ENCODE measurements around the gene OBP2B.
"Not testable (repeated sequence)": the region's sequence is repeated elsewhere in the genome, so short reads cannot be mapped to it uniquely, and the experiment has no call there.

Gene OBP2B

DNA sequence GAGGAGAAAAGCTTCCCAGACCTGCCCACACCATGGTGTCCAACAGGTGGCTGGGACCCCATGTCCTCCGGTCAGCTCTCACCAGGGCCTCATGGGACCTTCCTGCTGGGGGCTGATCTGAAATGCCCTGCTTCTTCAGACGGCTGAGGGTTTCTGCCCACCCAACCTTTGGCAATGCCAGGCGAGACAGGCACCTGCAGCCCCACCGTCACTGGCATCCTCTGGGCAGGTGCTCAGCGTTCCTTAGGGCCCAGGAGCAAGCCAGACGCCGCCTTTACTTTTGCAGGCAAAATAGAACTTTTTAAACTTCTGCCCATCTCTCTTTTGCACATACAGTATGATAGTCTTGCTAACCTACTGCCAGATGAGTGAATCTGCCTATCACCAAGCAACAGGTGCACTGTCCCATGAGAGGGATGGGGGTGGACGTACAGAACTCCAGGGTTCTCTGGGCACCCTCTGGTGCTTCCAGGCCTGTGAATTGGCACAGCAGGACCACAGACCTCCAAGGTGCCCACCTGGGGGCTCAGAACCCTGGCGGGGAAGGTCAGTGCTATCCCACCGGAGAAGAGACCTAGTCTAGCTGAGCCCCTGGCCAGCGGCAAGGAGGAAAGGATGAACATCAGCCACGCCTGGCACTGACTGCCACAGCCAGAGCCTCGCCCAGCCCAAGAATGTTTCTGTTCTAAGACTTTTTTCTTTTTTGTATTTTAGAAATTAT lies 7.5 kb downstream of the OBP2B start:
- no peak for DNase-seq (ENCODE audit: low read depth)

DNA sequence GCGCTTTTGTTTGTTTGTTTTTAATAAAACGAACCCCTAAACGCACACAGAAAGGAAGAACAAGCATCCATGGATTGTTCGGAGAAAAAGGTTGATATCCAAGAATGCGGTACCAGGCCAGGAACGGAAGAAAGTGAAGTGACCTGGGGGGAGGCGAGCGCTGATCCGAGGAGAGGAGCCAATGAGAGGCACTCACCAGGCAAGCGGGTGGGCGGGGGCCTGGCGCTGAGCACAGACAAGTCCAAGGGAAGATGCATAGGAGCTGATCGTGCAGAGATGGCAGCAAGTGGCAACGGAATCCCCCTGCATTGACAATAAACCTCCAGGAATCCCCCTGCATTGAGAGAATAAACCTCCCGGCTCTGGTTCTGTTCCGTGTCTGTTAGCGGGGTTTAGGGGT lies 8.4 kb downstream of the OBP2B start:
- DNase-seq (ENCODE audit: low read depth), result no peak

DNA sequence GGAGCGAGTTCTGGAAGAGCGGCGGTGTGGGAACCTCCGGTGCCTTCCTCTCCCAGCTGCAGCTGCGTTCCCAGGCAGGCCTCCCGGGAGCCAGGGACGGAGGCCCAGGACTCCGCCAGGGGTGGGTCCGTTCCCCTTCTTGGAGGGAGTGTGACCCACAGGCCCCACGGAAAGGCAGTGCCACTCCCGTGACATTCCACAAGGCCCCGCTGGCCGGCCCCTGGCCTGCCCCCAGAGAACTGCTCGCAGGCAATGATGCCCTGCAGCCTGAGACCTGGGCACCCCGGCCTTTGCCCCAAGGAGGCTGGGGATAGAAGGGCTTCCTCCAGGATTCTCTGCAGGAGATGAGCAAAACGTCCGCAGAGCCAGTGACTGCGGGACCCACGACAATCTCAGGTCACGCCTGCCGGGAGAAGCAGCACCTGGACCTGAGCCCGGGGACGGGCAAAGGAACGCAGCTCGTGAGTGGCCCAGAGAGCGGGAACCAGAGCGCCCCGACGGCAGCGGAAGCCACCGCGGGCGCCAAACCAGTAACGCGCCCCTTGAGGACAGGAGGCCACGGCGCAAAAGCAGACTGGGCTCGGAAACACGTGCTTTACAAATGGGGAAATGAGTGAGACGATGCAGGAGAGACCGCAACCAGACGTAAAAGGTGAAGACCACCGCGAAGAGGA lies 9.3 kb downstream of the OBP2B start:
- DNase-seq (ENCODE audit: low read depth), result no peak

DNA sequence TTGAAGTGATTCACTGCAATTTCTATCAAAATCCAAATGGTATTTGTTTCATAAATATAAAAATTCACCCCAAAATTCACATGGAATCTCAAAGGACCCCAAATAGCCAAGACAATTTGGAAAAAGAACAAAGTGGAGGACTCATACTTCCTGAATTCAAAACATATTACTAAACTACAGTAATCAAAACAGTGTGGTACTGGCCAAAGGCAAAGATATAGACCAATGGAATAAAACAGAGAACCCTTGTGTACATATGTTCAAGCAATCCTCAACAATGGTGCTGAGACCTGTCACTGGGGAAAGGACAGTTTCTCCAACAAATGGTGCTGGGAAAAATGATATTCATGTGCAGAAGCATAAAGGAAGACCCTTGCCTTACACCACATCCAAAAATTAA lies 14.0 kb downstream of the OBP2B start:
- no peak for DNase-seq (ENCODE audit: low read depth)

DNA sequence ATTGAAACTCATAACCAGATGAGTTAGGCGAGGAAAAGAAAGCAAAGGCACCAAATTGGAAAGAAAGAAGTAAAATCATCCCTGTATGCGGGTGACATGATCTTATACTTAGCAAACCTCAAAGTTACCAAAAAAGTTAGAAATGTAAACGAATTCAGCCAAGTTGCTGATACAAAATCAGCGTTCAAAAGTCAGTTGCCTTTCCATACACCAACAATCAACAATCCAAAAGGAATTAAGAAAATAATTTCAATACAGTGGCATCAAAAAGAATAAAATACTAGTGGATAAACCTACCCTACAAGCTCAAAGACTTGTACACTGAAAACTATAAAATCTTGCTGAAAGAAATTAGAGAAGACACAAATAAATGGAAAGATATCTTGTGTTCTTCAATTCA lies 14.5 kb downstream of the OBP2B start:
- DNase-seq (ENCODE audit: low read depth), result no peak

DNA sequence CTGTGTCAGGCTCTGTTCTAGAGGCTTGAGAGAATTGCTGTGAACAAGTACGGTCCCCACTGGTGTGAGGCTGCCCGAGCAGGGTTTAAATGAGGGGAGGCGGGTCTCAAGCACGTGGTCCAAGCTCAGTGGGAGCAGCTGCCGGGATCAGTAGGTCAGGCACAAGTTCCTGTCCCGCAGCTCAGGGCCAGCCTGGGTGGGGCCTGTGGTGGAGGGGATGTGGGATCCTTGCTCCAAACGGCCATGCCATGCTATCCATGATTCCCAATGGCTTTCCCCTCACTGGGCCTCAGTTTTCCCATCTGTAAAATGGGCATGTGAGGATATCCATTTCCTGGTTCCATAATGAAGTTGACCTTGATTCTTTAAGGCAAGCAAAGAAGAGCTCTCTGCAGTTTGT lies 17.1 kb downstream of the OBP2B start:
- no peak for DNase-seq (ENCODE audit: low read depth)

DNA sequence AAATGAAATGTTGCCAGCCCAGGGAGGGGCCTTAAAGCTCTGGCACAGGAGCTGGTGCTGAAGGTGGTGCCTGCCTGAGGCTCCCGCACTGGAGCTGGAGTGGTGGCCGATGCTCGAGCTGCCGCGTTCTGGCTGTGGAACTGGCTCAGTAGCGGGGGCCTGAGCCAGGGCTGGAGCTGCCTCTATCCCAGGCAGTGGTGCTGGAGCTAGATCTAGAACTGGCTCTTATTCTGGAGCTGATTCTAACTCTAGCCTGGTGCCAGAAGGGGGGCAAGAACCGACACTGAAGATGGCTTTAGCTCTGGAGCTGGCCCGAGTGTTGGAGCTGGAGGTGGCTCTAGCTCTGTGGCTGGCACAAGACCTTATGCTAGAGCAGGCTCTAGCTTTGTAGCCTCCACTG lies 19.2 kb downstream of the OBP2B start:
- no peak for DNase-seq (ENCODE audit: low read depth)

DNA sequence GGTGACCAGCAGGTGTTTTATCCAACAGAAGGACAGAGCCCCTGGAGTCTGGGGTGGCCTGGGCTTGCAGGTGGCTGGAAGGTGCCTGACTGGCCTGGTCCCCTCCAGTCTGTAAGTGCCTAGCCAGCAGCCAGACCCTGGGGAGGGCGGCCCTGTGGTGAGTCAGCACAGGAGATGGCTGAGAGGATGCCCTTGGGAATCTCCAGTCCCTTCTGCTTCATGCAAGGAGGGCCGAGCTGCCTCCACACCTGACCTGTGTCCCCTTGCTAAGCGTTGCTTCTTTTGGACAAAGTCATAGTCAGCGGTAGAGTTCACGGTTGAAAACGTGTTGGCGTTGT lies 20.2 kb downstream of the OBP2B start:
- no peak for DNase-seq (ENCODE audit: low read depth)

DNA sequence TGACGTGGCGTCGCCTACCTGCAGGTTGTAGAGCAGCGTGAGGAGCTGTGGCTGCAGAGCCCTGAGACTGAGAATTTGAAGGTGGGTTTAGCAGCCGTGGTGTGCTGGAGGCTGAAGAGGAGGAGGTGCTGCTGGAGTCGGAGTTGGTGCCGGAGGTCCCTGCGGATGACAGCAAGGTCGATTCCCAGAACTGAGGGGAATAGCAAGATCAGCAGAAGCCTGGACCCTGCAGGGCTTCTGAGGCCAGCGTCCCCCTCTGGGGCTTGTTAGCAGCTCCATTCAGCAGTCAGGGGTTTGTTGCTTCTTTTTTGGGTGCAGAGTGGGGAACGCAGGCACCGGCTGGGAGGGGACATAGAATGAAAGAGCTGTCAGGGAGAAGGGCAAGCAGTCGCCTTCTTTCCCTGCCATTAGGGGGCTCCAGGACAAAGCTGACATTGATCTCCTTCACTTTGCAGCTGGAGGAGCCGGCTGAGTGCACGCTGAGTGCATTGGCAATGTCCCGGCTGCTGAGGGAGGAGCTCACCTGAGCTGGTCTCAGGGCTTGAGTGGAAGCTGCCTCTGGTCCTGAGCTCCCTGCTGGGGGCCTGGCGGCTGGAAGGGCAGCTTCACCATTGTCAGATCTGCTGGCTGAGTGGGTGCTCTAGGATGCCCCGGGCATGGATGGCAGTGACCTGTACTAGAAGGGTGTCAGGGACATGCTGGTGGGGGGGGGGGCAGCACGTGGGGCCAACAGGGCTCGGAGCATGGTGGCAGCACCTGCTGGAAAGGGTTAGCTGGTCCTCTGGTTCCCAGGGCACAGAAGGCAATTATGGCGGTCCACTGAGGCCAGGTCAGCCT lies 20.8 kb downstream of the OBP2B start:
- DNase-seq (ENCODE audit: low read depth), result no peak

DNA sequence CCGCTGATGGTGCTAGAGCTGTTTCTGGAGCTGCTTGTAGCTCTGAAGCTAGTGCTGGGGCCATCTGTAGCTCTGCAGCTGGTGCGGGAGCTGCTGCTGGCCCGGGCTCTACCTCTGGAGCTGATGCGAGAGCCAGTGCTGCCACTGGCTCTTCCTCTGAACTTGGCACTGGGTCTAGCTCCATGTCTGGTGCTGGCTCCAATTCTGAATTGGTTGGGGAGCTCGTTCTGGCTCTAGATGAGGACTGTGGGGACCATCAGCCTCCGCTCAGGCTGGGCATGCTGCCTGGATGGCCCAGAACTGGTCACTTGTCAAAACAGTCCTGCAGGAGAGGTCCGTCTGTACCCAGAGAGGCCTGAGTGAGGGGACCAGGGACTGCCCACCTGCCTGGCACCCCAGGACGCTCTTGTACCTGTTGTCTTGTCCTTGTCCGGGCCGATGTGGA lies 21.5 kb downstream of the OBP2B start:
- no peak for DNase-seq (ENCODE audit: low read depth)

DNA sequence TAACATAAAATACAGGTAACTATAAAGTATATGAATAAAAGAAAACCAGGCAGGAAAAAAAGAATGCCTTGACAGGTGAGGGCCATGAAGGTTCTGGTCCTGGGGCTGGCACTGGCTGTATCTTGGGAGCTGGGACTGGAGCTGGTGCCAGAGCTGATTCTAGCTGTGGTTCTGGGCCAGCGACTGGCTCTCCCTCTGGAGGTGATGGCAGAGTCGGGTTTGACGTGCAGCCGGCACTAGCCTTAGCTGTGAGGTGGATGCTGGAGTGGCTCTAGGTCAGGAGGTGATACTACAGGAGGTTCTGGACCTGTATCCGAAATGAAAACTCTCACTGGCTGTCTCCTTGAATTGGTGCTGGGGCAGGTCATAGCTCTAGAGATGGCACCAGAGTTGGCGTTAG lies 22.3 kb downstream of the OBP2B start:
- DNase-seq (ENCODE audit: low read depth), result no peak

DNA sequence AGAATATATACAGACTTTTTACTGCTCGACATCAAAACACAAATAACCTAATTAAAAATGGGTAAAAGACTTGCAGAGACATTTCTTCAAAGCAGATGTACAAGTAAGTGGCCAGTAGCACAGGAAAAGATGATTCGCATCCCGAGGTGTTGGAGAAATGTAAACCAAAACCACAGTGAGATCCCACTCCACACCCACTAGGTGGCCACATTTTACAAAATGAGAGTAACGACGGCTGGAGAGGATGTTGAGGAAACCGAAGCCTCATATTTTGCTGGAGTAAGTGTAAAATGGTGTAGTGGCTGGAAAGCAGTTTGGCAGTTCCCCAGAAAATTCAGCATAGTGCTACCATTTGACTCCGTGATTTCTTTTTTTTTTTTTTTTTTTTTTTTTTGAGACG lies 24.1 kb downstream of the OBP2B start:
- DNase-seq (ENCODE audit: low read depth), result peak; percentile 52

DNA sequence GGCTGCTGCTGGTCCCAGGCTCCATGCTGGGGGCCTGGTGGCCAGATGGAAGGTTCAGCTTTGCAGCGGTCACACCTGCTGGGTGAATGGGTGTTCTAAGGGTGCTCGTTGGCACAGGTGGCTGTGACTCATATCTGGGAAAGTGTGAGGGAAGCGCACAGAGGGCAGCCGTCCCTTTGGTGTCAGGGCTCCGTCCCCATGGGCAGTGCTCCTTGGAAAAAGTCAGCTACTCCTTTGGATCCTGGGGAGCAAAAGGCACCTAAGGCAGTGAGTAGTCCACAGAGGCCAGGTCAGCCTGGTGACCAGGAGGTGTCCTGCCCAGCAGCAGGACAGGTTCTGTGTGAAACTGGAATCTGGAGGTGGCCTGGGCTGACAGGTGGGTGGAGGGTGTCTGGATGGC lies 26.9 kb downstream of the OBP2B start:
- DNase-seq (ENCODE audit: low read depth), result no peak

DNA sequence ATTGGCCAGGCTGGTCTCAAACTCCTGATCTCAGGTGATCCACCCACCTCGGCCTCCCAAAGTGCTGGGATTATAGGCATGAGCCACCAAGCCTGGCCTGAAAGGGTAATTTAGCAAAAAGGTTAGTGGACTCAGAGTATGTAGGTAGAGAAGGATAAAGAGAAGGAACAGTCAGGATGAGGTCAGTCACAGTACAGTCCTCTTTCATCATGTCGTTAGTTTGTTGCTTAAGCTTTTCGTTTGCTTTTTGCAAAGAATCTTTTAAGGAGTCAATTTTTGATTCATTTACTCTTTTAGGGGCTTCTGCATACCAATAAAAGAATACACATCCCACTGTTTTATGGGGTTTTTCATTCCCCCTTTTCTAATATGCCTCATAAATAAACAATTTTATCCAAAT lies 27.5 kb downstream of the OBP2B start:
- DNase-seq (ENCODE audit: low read depth), result no peak

DNA sequence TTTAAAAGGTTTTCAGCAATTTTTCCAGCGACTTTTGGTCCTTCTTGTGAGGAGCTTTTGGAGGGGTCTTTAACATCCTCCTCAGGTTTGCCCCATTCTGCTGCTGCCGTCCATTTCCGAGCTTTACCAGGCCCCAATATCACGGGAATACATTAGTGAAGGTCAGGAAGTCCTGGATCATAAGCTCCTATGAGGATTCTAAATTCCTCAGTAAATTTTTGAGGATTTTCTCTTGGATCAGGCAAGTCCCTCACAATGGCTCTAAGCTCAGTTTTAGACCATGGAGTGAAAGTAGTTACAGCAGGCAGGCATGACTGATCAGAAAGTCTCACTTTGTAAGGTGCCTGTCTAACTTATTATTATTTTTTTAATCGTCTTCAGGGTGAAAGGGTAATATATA lies 28.1 kb downstream of the OBP2B start:
- DNase-seq (ENCODE audit: low read depth), result no peak

DNA sequence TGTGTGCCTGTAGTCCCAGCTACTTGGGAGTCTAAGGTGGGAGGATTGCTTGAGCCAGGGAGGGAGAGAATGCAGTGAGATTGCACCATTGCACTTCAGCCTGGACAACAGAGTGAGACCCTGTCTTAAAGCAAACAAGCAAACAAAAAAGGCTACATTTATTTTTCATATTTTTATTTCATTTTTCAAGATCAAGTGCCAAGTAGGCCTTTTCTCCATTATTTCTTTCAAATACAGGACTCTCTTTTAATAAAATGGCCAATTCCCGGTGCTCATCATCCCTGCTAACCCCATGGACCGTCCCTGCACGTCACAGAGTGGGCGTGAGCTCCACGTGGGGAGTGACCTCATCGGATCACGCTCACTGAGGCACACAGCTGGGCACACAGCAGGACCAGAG lies 36.0 kb downstream of the OBP2B start:
- DNase-seq (ENCODE audit: low read depth), result no peak

DNA sequence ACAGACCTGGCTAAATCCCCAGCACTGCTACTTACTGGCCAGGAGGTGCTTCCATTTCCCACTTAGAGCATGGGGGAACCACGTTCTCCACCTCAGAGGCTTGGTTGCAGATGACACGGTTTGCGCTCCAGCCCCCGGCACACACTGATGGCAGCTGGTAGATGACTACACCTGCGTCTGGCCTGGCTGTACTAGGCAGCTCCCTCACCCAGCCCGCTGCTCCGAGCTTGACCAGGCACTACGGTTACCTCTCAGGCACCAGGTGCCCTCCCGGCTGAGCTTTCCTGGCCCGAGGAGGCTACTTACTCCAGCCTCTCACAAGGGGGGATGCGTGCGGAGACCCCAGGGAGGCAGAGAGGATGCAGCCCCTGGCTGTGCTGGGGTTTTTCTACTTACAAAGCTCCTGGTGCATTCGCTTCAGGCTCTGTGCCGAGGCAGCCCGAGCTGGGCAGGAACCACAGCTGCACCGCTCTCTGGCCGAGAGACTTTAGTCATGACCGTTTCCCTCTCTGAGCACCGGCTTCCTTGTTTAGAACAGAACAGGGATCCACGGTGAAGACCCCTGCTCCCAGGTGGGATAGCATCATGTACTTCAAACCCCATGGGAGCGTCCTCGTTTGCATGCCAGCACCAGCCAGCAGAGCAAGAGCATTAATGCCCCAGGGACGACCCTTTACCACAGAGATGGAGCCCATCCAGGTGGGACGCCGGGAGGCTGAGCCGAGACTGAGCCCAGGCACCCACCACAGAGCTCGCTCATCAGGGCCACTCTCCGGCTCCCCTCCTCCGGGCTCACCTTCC lies 37.7 kb downstream of the OBP2B start:
- no peak for DNase-seq (ENCODE audit: low read depth)

DNA sequence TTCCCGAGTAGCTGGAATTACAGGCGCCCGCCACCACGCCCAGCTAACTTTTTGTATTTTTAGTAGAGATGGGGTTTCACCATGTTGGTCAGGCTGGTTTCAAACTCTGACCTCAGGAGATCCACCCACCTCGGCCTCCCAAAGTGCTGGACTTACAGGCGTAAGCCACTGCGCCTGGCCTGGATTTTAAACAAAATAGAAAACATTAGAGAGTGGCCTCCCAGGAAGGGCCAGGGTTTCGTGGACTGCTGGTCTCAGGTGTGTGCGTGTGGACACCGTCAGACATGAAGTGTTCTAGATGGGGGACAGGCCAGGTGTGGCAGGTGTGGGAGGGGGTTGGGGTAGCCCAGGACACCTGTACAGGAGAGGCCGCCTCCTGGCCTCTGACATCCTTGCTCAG lies 38.3 kb downstream of the OBP2B start:
- DNase-seq (ENCODE audit: low read depth), result no peak

DNA sequence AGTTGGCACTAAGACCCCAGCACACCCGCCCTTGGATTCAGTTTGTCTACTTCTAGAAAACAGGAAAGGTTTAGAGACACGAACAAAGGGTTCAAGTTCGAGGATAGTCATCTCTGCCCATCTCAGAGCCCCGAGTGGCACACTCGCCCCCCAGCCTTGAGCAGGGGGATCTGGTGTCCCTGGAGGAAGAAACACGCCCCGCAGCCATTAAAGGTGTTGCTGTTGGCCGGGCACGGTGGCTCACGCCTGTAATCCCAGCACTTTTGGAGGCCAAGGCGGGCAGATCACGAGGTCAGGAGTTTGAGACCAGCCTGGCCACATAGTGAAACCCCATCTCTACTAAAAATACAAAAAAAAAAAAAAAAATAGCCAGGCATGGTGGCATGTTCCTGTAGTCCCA lies 39.4 kb downstream of the OBP2B start:
- not testable (repeated sequence) for DNase-seq (ENCODE audit: low read depth)

DNA sequence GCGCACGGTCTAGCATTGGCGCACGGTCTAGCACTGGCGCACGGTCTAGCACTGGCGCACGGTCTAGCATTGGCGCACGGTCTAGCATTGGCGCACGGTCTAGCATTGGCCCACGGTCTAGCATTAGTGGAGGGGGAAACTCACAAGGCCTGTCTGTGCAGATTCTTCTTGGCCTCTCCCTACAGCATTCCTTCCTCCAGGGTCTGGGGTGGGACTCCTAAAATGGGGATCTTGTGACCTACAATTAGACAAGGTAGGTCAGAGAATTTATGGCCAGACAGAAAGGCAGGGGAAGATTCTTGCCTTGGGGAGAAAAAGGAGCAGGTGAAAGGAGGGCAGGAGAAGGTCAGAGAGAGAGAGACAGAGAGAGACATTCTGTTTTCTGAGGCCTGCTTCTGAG lies 39.9 kb downstream of the OBP2B start:
- DNase-seq (ENCODE audit: low read depth), result no peak

DNA sequence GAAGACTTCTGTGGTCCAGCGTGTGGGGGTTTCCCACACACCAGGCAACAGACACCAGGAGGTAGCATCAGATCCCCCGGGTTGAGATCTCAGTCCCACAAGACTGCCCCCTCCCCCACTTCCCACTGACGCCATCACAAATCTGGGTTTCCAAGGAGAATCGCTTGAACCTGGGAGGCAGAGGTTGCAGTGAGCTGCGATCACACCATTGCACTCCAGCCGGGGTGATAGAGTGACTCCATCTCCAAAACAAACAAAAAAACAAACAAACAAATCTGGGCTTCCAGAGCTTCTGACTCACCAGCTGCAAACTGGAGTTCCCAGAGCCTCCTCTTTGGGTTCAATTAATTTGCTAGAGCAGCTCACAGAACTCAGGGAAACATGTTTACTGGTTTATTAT lies 40.6 kb downstream of the OBP2B start:
- DNase-seq (ENCODE audit: low read depth), result no peak

DNA sequence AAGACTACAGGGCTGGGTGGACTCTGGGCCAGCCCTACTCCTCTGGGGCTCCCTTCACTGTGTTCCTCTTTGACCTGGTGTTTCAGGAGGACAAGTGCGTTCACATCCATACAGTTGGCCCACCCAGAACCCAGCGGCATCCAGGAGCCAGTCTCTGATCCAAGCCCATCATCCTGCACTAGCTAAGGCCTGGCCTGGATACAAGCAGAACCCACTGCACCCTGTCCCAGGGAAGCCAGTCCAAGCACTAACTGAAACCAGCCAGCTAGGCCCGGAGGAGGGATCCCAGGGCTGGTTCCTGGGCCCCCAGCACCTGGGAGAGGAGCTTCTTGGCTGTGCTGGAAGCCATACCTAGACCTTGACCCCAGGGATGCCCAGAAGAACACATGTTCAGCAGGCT lies 41.3 kb downstream of the OBP2B start:
- no peak for DNase-seq (ENCODE audit: low read depth)
